ENCODE measurements around the gene CACFD1.

CACFD1 gene

GRCh38 chr9:133459476-133460404, at the start of gene CACFD1:
Gene CACFD1 (plus strand): TSS chr9:133459978. CDS start chr9:133460067, 89 bp downstream.
- peak; percentile 92 for DNase-seq

- DNase-seq, result no peak
Measured at GRCh38 chr9:133415170-133415569, 44.6 kb upstream of the CACFD1 start.

GRCh38 chr9:133417541-133418461, 42.0 kb upstream of the CACFD1 start, which contains the start of gene REXO4:
Gene REXO4 (minus strand): TSS chr9:133418010. CDS start chr9:133417844, 166 bp downstream.
- peak; percentile 47 for DNase-seq

- no peak for DNase-seq
Measured at GRCh38 chr9:133419005-133419404, 40.8 kb upstream of the CACFD1 start.

GRCh38 chr9:133420392-133420827, 39.4 kb upstream of the CACFD1 start:
- DNase-seq, result no peak

GRCh38 chr9:133421615-133422542, 37.9 kb upstream of the CACFD1 start, which contains the start of gene ADAMTS13:
Gene ADAMTS13 (plus strand): TSS chr9:133422367. CDS start chr9:133422444, 77 bp downstream.
- DNase-seq, result no peak

GRCh38 chr9:133423216-133423615, 36.6 kb upstream of the CACFD1 start:
- no peak for DNase-seq

- no peak for DNase-seq
Measured at GRCh38 chr9:133424187-133424586, 35.6 kb upstream of the CACFD1 start.

GRCh38 chr9:133425049-133425632, 34.6 kb upstream of the CACFD1 start:
- no peak for DNase-seq

GRCh38 chr9:133426011-133426410, 33.8 kb upstream of the CACFD1 start:
- no peak for DNase-seq

GRCh38 chr9:133427658-133428348, 32.0 kb upstream of the CACFD1 start:
- no peak for DNase-seq

- DNase-seq, result no peak
Measured at GRCh38 chr9:133428617-133429101, 31.1 kb upstream of the CACFD1 start.

GRCh38 chr9:133429214-133429613, 30.6 kb upstream of the CACFD1 start:
- no peak for DNase-seq

- DNase-seq, result no peak
Measured at GRCh38 chr9:133429641-133430161, 30.1 kb upstream of the CACFD1 start.

- DNase-seq, result no peak
Measured at GRCh38 chr9:133430244-133430643, 29.5 kb upstream of the CACFD1 start.

- no peak for DNase-seq
Measured at GRCh38 chr9:133433351-133433843, 26.4 kb upstream of the CACFD1 start.

GRCh38 chr9:133436681-133437080, 23.1 kb upstream of the CACFD1 start:
- no peak for DNase-seq

- DNase-seq, result no peak
Measured at GRCh38 chr9:133437753-133438531, 21.8 kb upstream of the CACFD1 start.

GRCh38 chr9:133439337-133439736, 20.4 kb upstream of the CACFD1 start:
- no peak for DNase-seq

GRCh38 chr9:133440874-133441273, 18.9 kb upstream of the CACFD1 start:
- no peak for DNase-seq

Measured in NCI-H2029 treated with DMSO at 0.1 percent for 48 hours (cell line).